ENCODE measurements around the gene KDM5C.
"Not testable (repeated sequence)": the region's sequence is repeated elsewhere in the genome, so short reads cannot be mapped to it uniquely, and the experiment has no call there.

KDM5C gene

GRCh38 chrX:53194308-53194707 lies 30.7 kb downstream of the KDM5C start:
- DNase-seq (ENCODE audit: low read depth in 2 of 2, low spot score in 1 of 2): no peak

- DNase-seq (ENCODE audit: low read depth in 2 of 2, low spot score in 1 of 2): no peak
These were observed 31.9 kb downstream of the KDM5C start for GRCh38 chrX:53193093-53193492.

GRCh38 chrX:53190363-53190960 lies 34.5 kb downstream of the KDM5C start:
- DNase-seq (ENCODE audit: low read depth in 2 of 2, low spot score in 1 of 2): no peak

GRCh38 chrX:53188763-53189162 lies 36.2 kb downstream of the KDM5C start:
- DNase-seq (ENCODE audit: low read depth in 2 of 2, low spot score in 1 of 2): no peak

- no peak for DNase-seq (ENCODE audit: low read depth in 2 of 2, low spot score in 1 of 2)
These were observed 38.7 kb downstream of the KDM5C start for GRCh38 chrX:53186351-53186750.

- no peak for DNase-seq (ENCODE audit: low read depth in 2 of 2, low spot score in 1 of 2)
These were observed 40.2 kb downstream of the KDM5C start for GRCh38 chrX:53184836-53185235.

GRCh38 chrX:53171356-53171755 lies 53.7 kb downstream of the KDM5C start:
- no peak for DNase-seq (ENCODE audit: low read depth in 2 of 2, low spot score in 1 of 2)

GRCh38 chrX:53166103-53166502 lies 58.9 kb downstream of the KDM5C start:
- no peak for DNase-seq (ENCODE audit: low read depth in 2 of 2, low spot score in 1 of 2)

GRCh38 chrX:53164566-53164965 lies 60.4 kb downstream of the KDM5C start:
- not testable (repeated sequence) for DNase-seq (ENCODE audit: low read depth in 2 of 2, low spot score in 1 of 2)

- DNase-seq (ENCODE audit: low read depth in 2 of 2, low spot score in 1 of 2): no peak
These were observed 61.6 kb downstream of the KDM5C start for GRCh38 chrX:53163436-53163835.

GRCh38 chrX:53160297-53160983 lies 64.6 kb downstream of the KDM5C start:
- no peak for DNase-seq (ENCODE audit: low read depth in 2 of 2, low spot score in 1 of 2)

- DNase-seq (ENCODE audit: low read depth in 2 of 2, low spot score in 1 of 2): no peak
These were observed 65.8 kb downstream of the KDM5C start for GRCh38 chrX:53159184-53159583.

GRCh38 chrX:53156207-53156596 lies 68.8 kb downstream of the KDM5C start:
- DNase-seq (ENCODE audit: low read depth in 2 of 2, low spot score in 1 of 2): no peak

- no peak for DNase-seq (ENCODE audit: low read depth in 2 of 2, low spot score in 1 of 2)
These were observed 69.3 kb downstream of the KDM5C start for GRCh38 chrX:53155512-53156206.

GRCh38 chrX:53153581-53153980 lies 71.4 kb downstream of the KDM5C start:
- DNase-seq (ENCODE audit: low read depth in 2 of 2, low spot score in 1 of 2): no peak

Data from stimulated activated CD8-positive, alpha-beta memory T cell treated with anti-CD3 and anti-CD28 coated beads, Interleukin-4, amount 100 ng/mL, for 4 hours (primary cell).